Sigmoid colon (tissue), 3 donors: ENCODE measurements around the gene C10orf62.

ENCODE experiments used
- CTCF ChIP-seq, 4 experiments: fragments of 450-650 bp in 3 of 4; fragments of 200-600 bp in 1 of 4; IDR thresholded peaks; one replicate each; pipeline ENCODE4 v1.5.1; 2016 to 2019; ENCODE audit warnings: antibody characterized with exemption in 4 of 4, mild to moderate bottlenecking in 3 of 4, moderate library complexity in 2 of 4
- POLR2A ChIP-seq, 2 donors: fragments of 450-650 bp; IDR thresholded peaks; one replicate each; pipeline ENCODE4 v1.6.1; 2016; ENCODE audit warnings: antibody characterized with exemption in 2 of 2, mild to moderate bottlenecking in 2 of 2, moderate library complexity in 2 of 2

GRCh38 chr10:97598407-97599271 lies 9.1 kb downstream of the C10orf62 start:
- TF ChIP-seq POLR2A (IDR thresholded peaks at IDR 0.05) = no peak
- TF ChIP-seq CTCF (IDR thresholded peaks at IDR 0.05) = no peak
